ENCODE measurements around the gene GOLGA7B. TPM values are rescaled to one million over a fixed set of nuclear protein-coding genes. Genes with fewer than 3 reads are reported as not detected.

Gene GOLGA7B
- total RNA-seq, 4 donors from 2014 or later: 0.29 to 2.3 (median 0.63) TPM

GRCh38 chr10:97814996-97815395 is 34.6 kb upstream of the GOLGA7B start:
- in situ Hi-C loops (cut with MboI; ENCODE audit: low sequenced_read_pairs in 4 of 4): no loop called here
- no peak overlapping the region for H3K27ac ChIP-seq
- no peaks in the 10 kb centered on the region for H3K4me1 ChIP-seq
- H3K4me3 ChIP-seq: no peak overlapping the region
- H3K36me3 ChIP-seq: no peaks in the 10 kb centered on the region
- no peaks in the 10 kb centered on the region for H3K9me3 ChIP-seq
- ATAC-seq (no peak), DNase-seq (no peak)
- intact Hi-C loops (cut with DNase I; ENCODE audit: low total_unique reads): no loop called here
- H3K27me3 ChIP-seq: no peaks in the 10 kb centered on the region
- no peak for TF ChIP-seq CTCF (IDR thresholded peaks at IDR 0.05 in 4 of 5, conservative IDR thresholded peaks at IDR 0.05 in 1 of 5)
- no peak for TF ChIP-seq POLR2A (IDR thresholded peaks at IDR 0.05)

GRCh38 chr10:97816609-97817008 is 33.0 kb upstream of the GOLGA7B start:
- Histone ChIP-seq H3K27me3 (no peaks in the 10 kb centered on the region), H3K4me3 (no peak overlapping the region), H3K36me3 (no peaks in the 10 kb centered on the region), H3K4me1 (peaks cover 9 to 13% of the 10 kb centered on the region in 2 donors), H3K9me3 (no peaks in the 10 kb centered on the region), H3K27ac (no peak overlapping the region)
- no peak for DNase-seq
- in situ Hi-C loops (cut with MboI; ENCODE audit: low sequenced_read_pairs in 4 of 4) (no loop called here), intact Hi-C loops (cut with DNase I; ENCODE audit: low total_unique reads) (no loop called here)
- no peak for TF ChIP-seq POLR2A (IDR thresholded peaks at IDR 0.05)
- TF ChIP-seq CTCF (IDR thresholded peaks at IDR 0.05 in 4 of 5, conservative IDR thresholded peaks at IDR 0.05 in 1 of 5): no peak
- ATAC-seq: no peak

GRCh38 chr10:97818572-97818971 is 31.1 kb upstream of the GOLGA7B start:
- H3K9me3 ChIP-seq: no peaks in the 10 kb centered on the region
- TF ChIP-seq POLR2A (IDR thresholded peaks at IDR 0.05) (no peak), CTCF (IDR thresholded peaks at IDR 0.05 in 4 of 5, conservative IDR thresholded peaks at IDR 0.05 in 1 of 5) (no peak)
- H3K4me3 ChIP-seq: no peak overlapping the region
- intact Hi-C loops (cut with DNase I; ENCODE audit: low total_unique reads): no loop called here
- no peak for ATAC-seq
- no peak overlapping the region for H3K27ac ChIP-seq
- in situ Hi-C loops (cut with MboI; ENCODE audit: low sequenced_read_pairs in 4 of 4): no loop called here
- peaks cover 29 to 32% of the 10 kb centered on the region in 2 donors for H3K4me1 ChIP-seq
- H3K36me3 ChIP-seq: no peaks in the 10 kb centered on the region
- no peak for DNase-seq
- no peaks in the 10 kb centered on the region for H3K27me3 ChIP-seq

GRCh38 chr10:97820096-97820704 is 29.4 kb upstream of the GOLGA7B start:
- Histone ChIP-seq H3K4me1 (peaks cover 33 to 43% of the 10 kb centered on the region in 2 donors), H3K27ac (peak overlapping the region in 2 of 4 donors; percentile 98), H3K4me3 (no peak overlapping the region), H3K9me3 (no peaks in the 10 kb centered on the region), H3K27me3 (no peaks in the 10 kb centered on the region), H3K36me3 (no peaks in the 10 kb centered on the region)
- in situ Hi-C loops (cut with MboI; ENCODE audit: low sequenced_read_pairs in 4 of 4): no loop called here
- TF ChIP-seq CTCF (IDR thresholded peaks at IDR 0.05 in 4 of 5, conservative IDR thresholded peaks at IDR 0.05 in 1 of 5) (no peak), POLR2A (IDR thresholded peaks at IDR 0.05) (no peak)
- intact Hi-C loops (cut with DNase I; ENCODE audit: low total_unique reads): loop anchor here (5.0 kb wide), 1 partner anchor 133 kb away; the partner anchor contains the start of gene AVPI1
- DNase-seq: no peak
- no peak for ATAC-seq
